ENCODE results near the gene GASK1A.

Gene GASK1A

DNA sequence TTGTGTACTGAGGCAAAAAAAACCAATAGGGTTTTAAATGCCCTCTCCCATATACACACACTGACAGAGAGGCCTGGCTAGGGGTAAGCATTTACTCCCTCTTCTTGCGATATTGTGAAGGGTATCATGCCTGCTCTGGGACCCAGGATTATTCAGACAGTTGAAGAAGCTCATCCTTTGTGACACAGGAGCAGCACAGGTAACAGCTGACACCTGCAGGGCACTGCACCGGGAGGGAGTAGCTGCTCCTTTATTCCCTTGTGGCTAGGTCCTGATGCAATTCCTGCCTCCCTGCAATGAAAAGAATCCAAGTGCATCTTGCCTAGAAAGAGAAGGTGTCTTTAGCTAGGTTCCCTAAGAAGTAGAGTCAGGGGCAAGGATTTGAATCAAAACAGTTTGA is 103.3 kb downstream of the GASK1A start:
- H3K4me3 ChIP-seq (ENCODE audit: low read depth, low read length), result no peak overlapping the region

DNA sequence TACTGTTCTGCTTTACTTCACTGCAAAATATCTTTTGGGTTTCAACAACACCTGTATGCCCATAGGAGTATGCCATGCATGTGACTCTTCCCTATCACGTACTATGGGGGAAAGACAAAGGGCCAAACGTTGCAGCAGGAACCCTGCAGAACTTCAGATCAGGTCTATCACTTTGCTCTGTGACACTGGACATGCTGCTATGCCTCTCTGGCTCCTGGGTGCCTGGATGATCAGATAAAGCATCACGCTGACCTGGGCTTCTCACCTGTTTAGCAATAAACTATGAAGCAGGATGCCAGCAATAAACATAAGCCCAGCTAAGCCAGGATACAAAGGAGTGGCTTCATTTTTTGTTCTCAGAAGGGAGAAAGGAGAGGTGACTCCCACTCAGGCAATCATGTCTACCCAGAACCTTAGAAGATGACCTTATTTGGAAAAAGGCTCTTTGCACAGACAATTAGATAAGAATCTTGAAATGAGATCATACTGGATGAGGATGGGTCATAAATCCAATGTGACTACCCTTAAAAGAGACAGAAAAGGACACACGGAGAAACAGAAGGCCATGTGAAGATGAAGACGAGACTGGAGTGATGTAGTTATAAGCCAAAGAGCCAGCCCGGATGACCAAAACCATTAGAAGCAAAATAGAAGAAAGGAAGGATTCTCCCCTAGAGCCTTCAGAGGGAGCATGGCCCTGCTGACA is 107.5 kb downstream of the GASK1A start:
- no peak overlapping the region for H3K4me3 ChIP-seq (ENCODE audit: low read depth, low read length)

DNA sequence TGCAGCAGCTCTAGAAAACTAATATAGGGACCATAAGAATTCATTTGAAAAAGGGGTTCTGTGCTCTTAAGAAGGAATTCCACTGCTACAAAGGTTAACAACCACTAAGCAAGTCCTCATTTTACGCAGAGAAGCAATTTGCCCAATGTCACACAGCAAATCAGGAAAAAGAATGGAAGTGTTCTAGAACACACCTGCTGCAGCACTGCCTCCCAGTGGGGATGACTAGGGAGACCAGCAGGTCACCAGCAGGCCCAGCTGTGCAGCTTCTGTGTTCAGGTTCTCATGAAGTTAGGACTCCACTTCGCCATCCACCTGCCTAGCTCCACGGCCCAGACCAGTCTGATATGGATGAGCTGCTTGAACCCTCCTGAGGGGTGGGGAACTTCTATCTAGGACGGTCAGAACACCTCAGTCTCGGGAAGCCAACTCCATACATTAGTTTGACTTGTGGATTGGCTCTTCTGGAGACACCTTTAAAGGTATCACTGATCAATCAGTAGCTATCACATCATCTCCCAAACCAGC is 108.2 kb downstream of the GASK1A start:
- no peak overlapping the region for H3K4me3 ChIP-seq (ENCODE audit: low read depth, low read length)

DNA sequence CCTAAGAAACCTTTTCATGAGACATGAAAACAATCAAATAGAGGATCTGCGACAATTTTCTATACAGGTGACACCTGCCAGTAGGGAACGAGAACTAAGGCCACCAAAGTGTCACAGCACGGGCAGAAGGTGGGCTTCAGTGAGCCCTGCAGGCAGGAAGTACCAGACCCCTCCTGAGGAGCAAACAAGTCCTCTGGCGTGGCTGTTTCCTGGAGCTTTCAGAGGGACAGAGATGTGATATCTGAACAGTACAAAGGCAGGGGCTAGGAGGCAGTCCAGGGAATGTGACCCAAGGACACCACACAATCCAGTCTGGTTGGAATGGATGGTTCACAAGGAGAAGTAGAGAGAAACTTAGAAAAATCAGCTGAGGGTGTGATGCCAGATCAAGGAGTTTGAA is 110.0 kb downstream of the GASK1A start:
- H3K4me3 ChIP-seq (ENCODE audit: low read depth, low read length), result no peak overlapping the region

DNA sequence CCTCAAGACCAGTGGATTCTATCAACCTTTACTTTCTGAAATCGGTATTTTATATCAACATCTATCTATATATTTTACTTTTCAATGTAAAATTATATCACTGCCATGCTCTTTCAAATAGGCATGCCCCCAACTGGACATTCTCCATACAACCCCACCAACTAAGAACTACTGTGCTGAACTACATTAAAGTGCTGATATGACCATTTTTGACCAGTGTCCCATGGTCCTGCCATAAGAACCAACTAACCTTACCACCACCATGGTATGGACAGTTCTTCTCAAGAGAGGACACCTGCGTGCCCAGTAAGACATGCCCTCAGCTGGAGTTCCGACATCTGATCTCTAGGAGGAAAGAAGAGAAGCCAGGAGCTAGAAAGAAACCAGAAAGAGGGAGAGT is 111.1 kb downstream of the GASK1A start:
- no peak overlapping the region for H3K4me3 ChIP-seq (ENCODE audit: low read depth, low read length)

DNA sequence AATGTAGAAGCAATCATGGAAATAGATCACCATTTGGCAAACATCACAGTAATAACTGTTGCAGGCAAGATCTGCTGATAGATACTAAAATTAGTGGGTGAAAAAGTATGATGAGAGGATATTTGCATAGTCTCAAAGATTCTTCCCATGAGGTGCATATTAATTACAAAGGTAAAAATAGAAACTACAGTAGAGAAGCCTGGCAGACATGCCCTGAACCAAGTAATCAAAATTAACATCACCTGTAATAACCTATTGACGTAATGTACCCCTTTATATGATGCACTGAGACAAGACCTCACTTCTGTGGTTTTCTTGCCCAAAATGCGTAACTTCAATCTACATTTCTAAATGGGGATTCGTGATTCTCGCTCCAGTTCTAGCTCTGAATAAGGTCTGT is 112.4 kb downstream of the GASK1A start:
- H3K4me3 ChIP-seq (ENCODE audit: low read depth, low read length), result no peak overlapping the region

DNA sequence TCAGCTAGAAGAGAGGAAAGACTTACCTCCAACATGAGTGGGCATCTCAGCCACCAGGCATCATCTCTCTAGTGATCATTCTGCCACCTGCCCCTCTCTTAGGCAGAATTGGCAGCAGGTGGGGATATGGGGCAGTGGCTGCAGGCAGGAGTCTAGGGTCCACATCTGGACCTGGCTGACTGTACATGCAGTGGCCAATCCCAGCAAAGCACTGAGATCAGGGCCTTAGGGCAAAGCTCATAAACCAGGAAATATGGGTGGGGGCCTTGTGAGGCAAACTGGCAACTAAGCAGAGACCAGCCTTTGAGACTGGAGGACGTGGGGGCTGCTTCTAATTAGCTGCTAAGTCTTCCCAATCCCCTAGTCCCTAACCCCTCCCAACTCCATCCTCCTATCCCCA is 113.9 kb downstream of the GASK1A start:
- no peak overlapping the region for H3K4me3 ChIP-seq (ENCODE audit: low read depth, low read length)

DNA sequence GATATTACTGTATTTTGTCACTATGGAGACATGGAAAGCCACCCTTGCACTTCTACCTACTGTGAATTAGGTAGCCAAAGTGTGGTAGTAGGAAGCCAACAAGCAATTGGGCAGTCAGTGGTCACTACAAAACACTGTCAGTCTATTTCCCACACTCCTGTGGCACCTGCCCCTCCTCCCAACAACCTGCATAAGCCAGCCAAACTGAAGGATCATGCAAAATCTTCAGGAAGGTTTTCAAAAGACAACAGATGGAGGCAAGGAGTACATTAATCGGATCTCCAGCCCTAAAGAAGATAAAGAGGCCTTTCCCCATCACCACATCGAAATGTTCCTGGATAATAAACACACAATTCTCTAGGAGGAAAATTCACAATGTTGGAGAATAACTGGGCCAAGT is 114.9 kb downstream of the GASK1A start:
- H3K4me3 ChIP-seq (ENCODE audit: low read depth, low read length), result no peak overlapping the region

DNA sequence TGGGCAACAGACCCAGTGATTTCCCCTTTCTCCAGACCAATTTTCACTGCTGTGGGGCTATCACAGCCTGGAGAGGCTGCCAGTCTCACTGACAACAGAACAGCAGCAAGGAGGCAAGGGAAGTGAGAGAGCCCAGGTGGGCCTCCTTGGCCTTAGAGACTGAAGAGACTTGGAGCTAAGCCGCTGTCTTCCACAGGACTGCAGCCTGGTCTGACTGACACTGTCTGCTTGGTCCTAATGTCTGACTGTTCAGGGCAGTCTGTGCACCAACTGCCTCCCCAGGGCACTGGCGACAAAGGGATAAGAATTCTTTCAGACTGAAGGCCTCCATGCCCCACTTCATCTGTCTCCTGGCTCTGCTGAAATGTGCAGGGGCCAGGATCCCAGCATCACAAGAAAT is 115.3 kb downstream of the GASK1A start:
- H3K4me3 ChIP-seq (ENCODE audit: low read depth, low read length), result no peak overlapping the region

DNA sequence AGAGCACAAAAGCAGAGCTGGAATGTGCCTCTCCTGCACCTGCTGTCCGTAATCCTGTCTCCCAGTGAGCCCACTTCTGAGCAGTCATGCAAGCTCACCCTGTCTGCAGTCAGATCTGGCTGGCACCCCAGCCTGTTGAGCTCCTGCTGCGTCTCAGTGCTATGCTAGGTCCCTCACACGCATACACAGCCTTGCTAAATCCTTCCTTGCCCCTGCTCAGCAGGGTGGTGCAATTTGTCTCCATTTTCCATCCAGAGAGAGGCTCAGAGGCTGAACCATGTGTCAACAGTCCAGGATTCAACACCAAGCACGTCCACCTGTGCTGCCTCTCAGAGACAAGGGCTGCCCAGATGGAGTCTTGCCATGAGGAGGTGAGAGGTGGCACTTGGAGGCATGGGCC is 115.7 kb downstream of the GASK1A start:
- no peak overlapping the region for H3K4me3 ChIP-seq (ENCODE audit: low read depth, low read length)

DNA sequence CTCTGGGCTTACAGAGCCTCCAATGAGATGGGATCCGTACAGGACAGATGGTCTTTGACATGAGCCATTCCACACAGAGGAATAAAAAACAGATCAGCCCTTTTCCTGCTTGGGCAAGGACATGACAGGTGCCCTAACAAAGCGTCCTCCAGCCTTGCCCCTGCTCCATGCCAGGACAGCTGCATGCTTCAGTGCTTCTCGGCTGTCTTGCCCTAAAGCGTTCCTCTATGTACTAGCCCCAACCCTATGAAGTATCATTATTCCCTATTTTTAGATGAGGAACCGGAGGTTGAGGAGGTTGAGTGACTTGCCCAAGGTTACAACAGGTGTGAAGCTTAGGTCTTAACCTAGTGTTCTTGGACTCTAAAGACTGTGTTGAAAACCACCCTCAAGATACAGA is 116.3 kb downstream of the GASK1A start:
- no peak overlapping the region for H3K4me3 ChIP-seq (ENCODE audit: low read depth, low read length)

DNA sequence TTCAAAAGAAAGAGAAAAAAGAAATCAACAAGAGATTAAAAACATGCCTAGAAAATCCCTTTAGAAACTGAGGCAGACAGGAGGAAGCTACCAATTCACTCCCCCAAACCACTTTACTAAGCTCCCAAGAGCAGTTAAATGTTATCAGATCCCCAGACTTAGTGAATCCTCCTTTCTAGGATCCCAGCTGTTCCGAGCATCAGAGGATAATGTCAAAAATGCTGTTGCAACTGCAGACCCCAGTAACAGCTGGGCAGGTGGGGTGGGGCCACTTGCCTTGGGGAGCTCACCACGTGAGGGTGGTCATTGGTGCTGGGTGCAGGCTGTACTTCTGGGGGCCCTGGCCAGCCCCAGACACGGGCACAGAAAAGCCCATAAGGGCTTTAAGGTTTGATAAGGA is 117.7 kb downstream of the GASK1A start:
- H3K4me3 ChIP-seq (ENCODE audit: low read depth, low read length), result no peak overlapping the region

DNA sequence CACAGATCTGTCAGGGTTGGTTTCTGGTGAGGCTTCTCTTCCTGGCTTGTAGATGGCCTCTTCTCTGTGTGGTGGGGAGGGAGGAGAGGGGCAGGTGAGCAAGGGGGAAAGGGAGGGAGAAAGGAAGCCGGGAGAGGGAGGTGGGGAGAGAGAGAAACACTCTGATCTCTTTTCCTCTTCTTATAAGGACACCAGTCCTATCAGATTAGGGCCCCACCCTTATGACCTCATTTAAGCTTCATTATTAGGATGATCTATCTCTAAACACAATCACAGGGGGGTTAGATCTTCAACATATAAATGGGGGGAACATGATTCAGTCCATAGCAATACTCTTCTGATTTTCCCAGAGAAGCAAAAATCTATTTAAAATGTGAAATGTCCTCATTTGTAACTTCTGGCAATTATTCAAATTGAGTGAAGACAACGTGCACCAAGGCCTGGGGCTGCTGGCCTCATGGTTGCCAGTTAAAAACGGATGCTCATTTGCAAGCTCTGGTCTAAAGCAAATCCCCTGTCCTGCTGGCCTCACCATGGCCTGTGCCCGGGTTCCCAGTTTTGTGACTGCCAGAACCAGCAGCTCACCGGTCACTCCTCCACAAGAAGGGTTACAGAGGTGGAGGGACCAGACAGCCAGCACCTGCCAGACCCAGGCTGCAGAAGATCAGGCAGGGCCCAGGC is 118.4 kb downstream of the GASK1A start:
- no peak overlapping the region for H3K4me3 ChIP-seq (ENCODE audit: low read depth, low read length)

DNA sequence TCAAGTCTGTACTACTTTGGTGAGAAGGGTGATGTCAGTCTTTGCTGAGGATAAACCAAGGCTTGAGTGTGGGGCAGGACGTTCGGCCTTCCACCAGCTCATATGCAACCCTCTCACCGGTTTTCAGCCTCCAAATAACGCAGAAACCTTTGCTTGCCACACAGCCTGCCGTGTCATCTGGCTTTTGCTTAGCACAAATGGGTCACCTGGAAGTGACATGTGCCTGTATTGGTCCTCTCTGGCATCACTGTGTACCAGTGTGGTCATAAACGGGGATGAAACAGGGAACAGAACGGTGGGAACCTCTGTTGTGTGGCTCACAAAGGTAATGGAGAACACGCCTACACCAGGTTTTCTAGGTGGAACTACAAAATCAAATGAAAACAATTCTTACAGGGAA is 119.7 kb downstream of the GASK1A start:
- no peak overlapping the region for H3K4me3 ChIP-seq (ENCODE audit: low read depth, low read length)

DNA sequence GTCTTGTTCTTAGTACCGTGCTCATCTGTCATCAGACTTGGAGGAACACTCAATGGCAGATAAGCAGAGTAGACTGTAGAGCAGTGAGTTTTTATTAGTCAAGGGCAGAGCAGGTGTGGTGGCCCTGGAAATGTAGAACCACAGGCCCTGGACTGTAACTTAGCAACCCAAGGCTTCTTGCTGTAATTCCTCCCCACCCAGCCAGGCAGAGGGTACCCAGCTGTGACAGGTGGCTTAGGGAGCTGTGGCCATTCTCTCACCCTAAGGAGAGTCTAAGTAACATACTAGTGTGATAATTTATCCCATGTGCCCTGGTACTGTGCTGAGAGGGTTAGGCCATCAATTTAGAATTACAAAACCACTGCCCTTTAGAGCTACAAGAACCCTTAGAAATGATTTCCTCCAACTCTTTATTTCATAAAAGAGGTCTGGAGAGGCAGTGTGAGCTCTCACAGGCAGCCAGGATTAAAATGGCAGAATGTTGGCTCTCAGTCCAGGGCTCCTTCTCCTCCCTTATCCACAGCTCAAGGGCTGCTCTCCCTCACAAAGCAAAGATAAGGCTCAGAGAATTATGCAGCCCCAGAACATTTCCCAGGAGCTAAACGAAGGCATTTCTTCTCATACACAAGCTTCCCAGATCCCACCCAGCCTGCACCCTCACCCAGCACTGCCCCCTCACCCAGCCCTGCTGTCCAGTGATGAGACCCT is 123.8 kb downstream of the GASK1A start:
- H3K4me3 ChIP-seq (ENCODE audit: low read depth, low read length), result no peak overlapping the region

DNA sequence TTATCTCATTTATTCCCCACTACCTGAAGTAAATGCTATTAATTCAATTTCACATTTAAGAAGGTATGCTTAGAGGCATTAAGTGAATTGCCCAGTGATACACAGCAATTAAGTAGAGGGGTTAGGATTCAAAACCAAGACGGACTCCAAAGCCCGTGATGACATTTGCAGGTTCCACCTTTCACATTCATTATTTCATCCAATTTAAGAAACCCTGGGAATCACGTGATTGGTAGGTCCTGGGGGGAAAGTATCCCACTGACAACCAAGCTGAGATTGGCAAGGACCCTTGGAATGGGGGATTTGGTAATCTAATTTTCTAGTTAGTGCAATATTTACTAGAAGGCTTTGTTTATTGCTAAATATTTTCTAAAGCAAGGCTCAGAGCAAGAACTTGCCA is 124.9 kb downstream of the GASK1A start:
- H3K4me3 ChIP-seq (ENCODE audit: low read depth, low read length), result no peak overlapping the region

DNA sequence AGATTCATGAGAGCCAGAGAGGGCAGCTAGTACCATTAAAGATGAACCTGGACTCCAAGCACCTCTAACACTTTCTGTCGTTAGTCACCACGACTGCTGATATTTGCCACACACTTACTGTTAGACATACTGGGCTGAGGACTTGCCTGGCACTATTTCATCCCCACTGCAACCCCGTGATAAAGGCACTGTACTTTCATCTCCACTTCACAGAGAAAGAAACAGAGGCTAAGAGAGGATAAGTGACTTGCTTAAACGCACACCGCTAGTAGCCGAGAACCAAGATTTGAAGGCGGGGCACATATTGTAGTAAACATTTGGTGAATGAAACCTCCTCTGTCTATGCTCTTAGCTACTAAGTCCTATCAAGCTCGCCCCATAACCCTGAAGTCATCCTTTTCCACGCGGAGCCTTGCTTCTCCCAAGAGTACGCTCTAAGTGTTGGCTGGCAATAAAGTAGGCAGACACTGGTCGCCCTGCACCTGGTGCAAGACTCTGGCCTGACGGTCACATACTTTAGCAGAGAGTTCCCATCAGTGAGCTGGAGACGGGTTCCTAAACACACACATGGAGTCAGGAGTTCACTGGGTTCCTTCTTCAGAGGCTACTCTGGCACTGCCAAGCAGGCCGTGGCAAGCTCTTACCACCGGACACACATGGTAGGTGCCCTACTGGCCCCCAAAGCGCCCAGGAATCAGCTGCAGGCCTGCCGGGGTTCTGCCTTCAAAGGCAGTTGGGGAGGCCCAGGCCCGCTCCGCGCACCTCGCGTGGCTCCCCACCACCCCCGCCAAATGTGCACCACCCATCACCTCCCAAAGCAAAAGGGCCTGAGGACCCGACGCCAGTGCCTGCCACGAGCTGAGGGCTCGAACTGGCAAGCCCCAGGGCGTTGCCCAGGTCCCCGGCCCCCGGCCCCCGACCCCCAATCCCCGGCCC is 125.8 kb downstream of the GASK1A start:
- peak overlapping the region; percentile 21 for H3K4me3 ChIP-seq (ENCODE audit: low read depth, low read length)

DNA sequence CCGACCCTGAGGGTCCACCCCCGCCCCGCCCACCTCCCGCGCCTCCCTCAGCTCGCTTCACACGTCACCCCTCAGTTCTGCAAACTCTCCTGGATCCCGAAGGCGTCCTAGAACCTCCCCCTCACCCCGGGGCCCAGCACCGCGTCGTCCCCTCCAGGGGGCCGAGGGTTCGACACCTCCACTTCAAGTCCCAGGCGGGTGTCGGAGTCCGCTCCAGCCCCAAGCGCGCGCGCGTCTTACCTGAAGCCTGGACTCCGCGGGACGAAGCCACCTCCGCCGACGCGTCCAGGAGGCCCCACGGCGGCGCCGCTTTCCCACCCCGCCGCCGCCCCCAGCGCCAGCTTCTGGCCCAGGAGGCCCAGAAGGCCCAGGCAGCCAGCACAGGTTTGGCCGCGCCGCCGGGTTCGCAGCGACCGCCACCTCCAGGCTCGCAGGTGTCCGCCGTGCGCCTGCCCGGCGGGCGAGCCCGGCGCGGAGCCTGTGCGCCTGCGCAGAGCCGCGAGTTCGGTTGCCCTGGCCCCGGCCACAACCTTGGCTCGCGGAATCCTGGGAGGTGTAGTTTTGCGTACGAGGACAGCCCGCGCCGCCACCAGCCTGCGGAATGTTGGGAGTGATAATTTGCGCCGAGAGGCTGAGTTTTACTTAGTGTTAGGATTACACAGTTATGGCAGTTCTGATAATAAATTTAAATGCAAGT is 126.6 kb downstream of the GASK1A start, which contains the start of gene POMGNT2:
Gene POMGNT2 (minus strand): TSS at position 484 of the 697 bp plus-strand sequence. CDS start 24,648 bp downstream, outside the sequence.
- H3K4me3 ChIP-seq (ENCODE audit: low read depth, low read length), result peak within 1 kb of the TSS; percentile 53

DNA sequence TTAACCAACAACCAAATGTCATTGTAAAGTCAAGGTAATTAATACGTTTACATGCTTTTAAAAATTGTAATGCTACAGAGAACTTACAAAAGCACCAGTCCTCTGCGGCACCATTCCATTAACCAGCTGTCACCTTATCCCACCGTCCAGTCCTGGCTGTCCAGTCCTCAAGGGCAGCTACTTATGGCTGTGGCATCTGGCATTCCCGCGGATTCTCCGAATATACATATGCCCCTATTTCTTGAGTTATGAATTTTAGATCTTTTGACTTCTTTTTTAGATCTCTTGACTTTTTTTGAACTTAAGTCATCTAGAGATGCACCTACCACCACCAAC is 127.2 kb downstream of the GASK1A start:
- H3K4me3 ChIP-seq (ENCODE audit: low read depth, low read length), result peak overlapping the region; percentile 53
